NCI-H2171 (cell line): ENCODE results near the gene LMX1A.

Source experiments
- DNase-seq: peaks from one replicate; lab custom pipeline; 2025; lab: John Stamatoyannopoulos, UW

The LMX1A gene

GRCh38 chr1:165367375-165367993 is 11.0 kb upstream of the LMX1A start:
- no peak for DNase-seq

- no peak for DNase-seq
Observed at GRCh38 chr1:165365341-165365740, 8.8 kb upstream of the LMX1A start.

GRCh38 chr1:165364568-165365133 is 8.1 kb upstream of the LMX1A start:
- DNase-seq = peak; percentile 76

GRCh38 chr1:165356876-165357275 is 361 bp upstream of the LMX1A start:
- no peak for DNase-seq

- no peak for DNase-seq
Observed at GRCh38 chr1:165355139-165355976, 1.2 kb downstream of the LMX1A start.

- DNase-seq = no peak
Observed at GRCh38 chr1:165354739-165355138, 1.8 kb downstream of the LMX1A start.

GRCh38 chr1:165353731-165354671 is 2.5 kb downstream of the LMX1A start:
- DNase-seq = no peak

- DNase-seq = no peak
Observed at GRCh38 chr1:165352442-165353293, 3.8 kb downstream of the LMX1A start.

GRCh38 chr1:165351863-165352441 is 4.6 kb downstream of the LMX1A start:
- DNase-seq = no peak

- no peak for DNase-seq
Observed at GRCh38 chr1:165350840-165351239, 5.7 kb downstream of the LMX1A start.

- no peak for DNase-seq
Observed at GRCh38 chr1:165345502-165345901, 11.0 kb downstream of the LMX1A start.

- no peak for DNase-seq
Observed at GRCh38 chr1:165344736-165345135, 11.8 kb downstream of the LMX1A start.

GRCh38 chr1:165344198-165344597 is 12.3 kb downstream of the LMX1A start:
- DNase-seq = no peak

GRCh38 chr1:165342587-165342986 is 13.9 kb downstream of the LMX1A start:
- no peak for DNase-seq

GRCh38 chr1:165342168-165342567 is 14.3 kb downstream of the LMX1A start:
- no peak for DNase-seq

GRCh38 chr1:165339164-165339563 is 17.4 kb downstream of the LMX1A start:
- DNase-seq = no peak

GRCh38 chr1:165330483-165330882 is 26.0 kb downstream of the LMX1A start:
- DNase-seq = no peak

- DNase-seq = no peak
Observed at GRCh38 chr1:165329104-165329503, 27.4 kb downstream of the LMX1A start.

- no peak for DNase-seq
Observed at GRCh38 chr1:165328136-165328535, 28.4 kb downstream of the LMX1A start.

GRCh38 chr1:165327538-165327937 is 29.0 kb downstream of the LMX1A start:
- DNase-seq = no peak
